CD4-positive, alpha-beta T cell treated with Interleukin-17A for 4 hours (primary cell): ENCODE data around the gene RBM26.

Source experiments
- DNase-seq: peaks from one replicate; pipeline ENCODE4 v3.0.0-alpha.2; 2020; ENCODE audit warnings: mixed read lengths

The RBM26 gene

DNA sequence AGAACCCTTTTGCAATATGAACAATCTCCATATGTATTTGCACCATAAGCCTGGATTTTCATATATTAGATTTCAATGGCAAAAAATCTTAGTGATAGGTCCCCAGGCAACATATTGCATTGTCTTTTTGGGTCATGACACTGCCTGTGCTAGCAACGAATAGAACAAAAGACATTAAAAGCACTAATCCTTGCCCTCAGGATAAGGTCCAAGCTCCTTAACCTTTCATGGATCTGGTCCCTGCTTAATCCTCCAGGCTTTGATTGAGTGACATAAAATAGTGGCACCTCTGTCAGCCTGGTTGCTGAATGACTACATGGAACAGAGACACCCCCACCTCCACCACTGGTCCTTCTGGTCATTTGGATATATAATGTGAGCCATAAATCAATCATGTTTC lies 134.4 kb downstream of the RBM26 start:
- DNase-seq: no peak

- DNase-seq: no peak
Measured at GRCh38 chr13:79270859-79271258, 135.2 kb downstream of the RBM26 start.
